ENCODE results near the gene LIMCH1. TPM values are rescaled to one million over a fixed set of nuclear protein-coding genes. Genes with fewer than 3 reads are reported as not detected.
"Not testable (repeated sequence)": the region's sequence is repeated elsewhere in the genome, so short reads cannot be mapped to it uniquely, and the experiment has no call there.

Gene LIMCH1, protein sequence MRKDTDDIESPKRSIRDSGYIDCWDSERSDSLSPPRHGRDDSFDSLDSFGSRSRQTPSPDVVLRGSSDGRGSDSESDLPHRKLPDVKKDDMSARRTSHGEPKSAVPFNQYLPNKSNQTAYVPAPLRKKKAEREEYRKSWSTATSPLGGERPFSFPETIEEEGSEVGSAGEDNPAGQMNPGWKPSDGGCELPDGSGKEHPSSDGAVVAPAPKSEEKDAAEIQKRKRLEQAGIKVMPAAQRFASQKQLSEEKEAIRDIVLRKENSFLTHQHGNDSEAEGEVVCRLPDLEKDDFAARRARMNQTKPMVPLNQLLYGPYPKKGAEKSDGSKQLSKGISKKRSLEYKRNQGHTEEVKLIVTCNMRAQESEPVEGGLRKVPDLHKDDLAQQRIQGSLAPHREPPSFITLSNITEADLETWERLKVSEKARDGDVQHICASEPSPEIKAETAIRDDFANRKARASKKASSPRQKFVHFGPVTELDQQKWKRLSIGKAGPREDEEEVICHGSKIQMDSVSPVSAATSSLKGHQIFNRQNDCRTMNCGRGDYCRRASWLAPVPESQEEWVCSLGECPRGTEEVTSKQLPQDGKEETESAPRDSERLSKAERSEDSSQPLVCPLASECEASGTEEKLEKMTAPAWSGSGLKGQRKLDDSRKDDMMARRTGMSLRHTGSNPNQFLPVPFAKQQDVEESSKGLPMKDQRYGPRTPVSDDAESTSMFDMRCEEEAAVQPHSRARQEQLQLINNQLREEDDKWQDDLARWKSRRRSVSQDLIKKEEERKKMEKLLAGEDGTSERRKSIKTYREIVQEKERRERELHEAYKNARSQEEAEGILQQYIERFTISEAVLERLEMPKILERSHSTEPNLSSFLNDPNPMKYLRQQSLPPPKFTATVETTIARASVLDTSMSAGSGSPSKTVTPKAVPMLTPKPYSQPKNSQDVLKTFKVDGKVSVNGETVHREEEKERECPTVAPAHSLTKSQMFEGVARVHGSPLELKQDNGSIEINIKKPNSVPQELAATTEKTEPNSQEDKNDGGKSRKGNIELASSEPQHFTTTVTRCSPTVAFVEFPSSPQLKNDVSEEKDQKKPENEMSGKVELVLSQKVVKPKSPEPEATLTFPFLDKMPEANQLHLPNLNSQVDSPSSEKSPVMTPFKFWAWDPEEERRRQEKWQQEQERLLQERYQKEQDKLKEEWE (N-terminal part only)
- total RNA-seq, result not detected

DNA sequence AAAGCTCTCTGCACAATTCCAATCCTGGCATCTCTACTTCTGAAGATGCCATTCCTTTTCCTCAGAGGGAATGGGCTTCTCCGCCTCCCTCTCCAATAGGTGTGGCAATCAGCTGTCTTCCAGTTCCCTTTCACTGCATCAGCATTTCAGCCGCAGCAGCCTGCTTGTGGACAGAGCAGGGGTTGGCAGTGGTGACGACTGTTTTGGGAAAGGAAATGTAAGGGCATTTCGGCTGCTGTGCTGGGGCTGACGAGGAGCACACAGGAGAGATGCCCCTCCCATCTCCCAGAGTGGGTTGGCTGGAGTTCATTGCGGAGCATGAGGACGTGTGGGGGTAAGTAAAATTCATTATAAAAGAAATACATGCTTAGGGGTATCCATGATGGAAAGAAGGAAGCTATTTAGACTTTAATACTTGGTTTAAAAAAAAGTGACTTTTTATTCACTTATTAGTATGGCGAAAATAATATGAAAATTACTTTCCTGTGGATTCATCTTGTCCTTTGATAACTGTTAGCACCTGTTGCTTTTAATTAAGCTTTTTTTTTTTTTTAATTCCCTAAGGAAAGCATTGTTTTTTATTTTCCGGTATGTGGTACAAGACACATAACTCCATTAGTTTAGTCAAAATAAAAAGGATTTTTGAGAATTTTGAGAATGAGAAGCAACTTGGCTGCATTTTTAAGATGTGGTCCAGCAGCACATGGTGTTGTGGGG, at the start of gene LIMCH1:
TSS of gene LIMCH1 (plus strand) at position 141 of the 717 bp plus-strand sequence. CDS start 67,839 bp downstream, outside the sequence.
- DNase-seq, result no peak
- Mint-ChIP-seq H3K27me3 (ENCODE audit: low read depth) (no peaks in the 10 kb centered on the region), H3K36me3 (ENCODE audit: low read depth) (no peaks in the 10 kb centered on the region), H3K4me1 (ENCODE audit: low read depth) (no peaks in the 10 kb centered on the region), H3K27ac (no peak within 1 kb of the TSS), H3K9me3 (ENCODE audit: insufficient read depth) (no peaks in the 10 kb centered on the region), H3K4me3 (no peak within 1 kb of the TSS)
- ATAC-seq, result no peak
- POLR2A ChIA-PET, result no interaction called here
- CTCF ChIA-PET, result no interaction called here

DNA sequence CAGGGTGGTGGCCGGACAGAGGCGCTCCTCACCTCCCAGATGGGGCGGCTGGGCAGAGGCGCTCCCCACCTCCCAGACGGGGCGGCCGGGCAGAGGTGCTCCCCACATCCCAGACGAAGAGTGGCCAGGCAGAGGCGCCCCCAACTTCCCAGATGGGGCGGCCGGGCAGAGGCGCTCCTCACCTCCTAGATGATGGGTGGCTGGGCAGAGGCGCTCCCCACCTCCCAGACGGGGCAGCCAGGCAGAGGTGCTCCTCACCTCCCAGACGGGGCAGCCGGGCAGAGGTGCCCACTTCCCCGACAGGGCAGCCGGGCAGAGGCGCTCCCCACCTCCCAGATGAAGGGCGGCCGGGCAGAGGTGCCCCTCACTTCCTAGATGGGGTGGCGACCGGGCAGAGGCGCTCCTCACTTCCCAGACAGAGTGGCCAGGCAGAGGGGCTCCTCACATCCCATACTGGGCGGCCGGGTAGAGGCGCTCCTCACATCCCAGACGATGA, 46.8 kb upstream of the LIMCH1 start:
- POLR2A ChIA-PET; H3K4me3 Mint-ChIP-seq; ATAC-seq; H3K4me1 Mint-ChIP-seq (ENCODE audit: low read depth); H3K27me3 Mint-ChIP-seq (ENCODE audit: low read depth); CTCF ChIA-PET; H3K27ac Mint-ChIP-seq; DNase-seq; H3K36me3 Mint-ChIP-seq (ENCODE audit: low read depth); H3K9me3 Mint-ChIP-seq (ENCODE audit: insufficient read depth): not testable (repeated sequence)

DNA sequence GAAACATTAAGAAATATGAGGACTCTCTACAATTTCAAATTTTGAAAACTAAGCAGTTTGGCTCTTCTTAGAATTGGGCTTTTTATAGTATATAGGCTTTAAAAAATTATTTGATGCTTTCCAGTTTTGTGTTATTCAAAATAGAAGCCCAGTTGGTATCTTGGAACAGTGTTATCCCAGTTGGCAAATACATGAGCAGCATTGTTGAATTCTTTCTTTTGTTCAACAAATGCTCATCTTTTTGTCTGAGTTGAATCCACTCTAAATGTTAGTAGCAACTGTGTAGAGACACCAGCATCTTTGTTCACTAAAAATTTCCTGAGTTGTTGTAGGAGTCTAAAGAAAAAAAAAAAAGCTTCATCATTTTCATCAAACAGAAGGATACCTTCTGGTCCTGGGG, 41.0 kb upstream of the LIMCH1 start:
- Mint-ChIP-seq H3K27me3 (ENCODE audit: low read depth) (no peaks in the 10 kb centered on the region), H3K27ac (no peak overlapping the region), H3K9me3 (ENCODE audit: insufficient read depth) (peaks cover 3% of the 10 kb centered on the region), H3K4me3 (no peak overlapping the region), H3K4me1 (ENCODE audit: low read depth) (no peaks in the 10 kb centered on the region), H3K36me3 (ENCODE audit: low read depth) (no peaks in the 10 kb centered on the region)
- POLR2A ChIA-PET, result no interaction called here
- DNase-seq, result no peak
- no peak for ATAC-seq
- CTCF ChIA-PET, result no interaction called here

DNA sequence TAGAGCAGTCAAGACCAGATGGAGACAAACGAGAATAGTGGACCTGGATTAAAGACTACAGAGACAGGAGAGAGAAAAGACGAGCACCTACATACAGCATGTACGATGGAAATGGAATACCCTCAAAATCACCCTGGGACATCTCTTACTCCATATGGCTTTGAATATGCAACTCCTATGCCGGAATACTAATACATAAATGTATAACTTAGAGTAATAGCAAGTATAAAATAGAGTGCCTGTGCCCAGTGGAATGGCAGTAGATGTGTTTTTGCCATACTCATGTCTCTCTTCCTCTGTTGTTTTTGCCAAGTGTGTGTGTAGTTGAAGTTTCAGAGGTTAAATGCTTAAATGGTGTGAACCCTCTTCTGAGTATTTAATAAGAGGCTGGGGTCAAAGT, 39.8 kb upstream of the LIMCH1 start:
- Mint-ChIP-seq H3K27ac (no peak overlapping the region), H3K27me3 (ENCODE audit: low read depth) (no peaks in the 10 kb centered on the region), H3K4me1 (ENCODE audit: low read depth) (no peaks in the 10 kb centered on the region), H3K9me3 (ENCODE audit: insufficient read depth) (peaks cover 3% of the 10 kb centered on the region), H3K4me3 (no peak overlapping the region), H3K36me3 (ENCODE audit: low read depth) (no peaks in the 10 kb centered on the region)
- ATAC-seq, result no peak
- DNase-seq, result no peak
- CTCF ChIA-PET, result interaction anchor here (0.7 kb wide), 1 partner anchor 34 kb away, joined by 3 read pairs; no protein-coding TSS in a partner anchor
- POLR2A ChIA-PET, result no interaction called here

DNA sequence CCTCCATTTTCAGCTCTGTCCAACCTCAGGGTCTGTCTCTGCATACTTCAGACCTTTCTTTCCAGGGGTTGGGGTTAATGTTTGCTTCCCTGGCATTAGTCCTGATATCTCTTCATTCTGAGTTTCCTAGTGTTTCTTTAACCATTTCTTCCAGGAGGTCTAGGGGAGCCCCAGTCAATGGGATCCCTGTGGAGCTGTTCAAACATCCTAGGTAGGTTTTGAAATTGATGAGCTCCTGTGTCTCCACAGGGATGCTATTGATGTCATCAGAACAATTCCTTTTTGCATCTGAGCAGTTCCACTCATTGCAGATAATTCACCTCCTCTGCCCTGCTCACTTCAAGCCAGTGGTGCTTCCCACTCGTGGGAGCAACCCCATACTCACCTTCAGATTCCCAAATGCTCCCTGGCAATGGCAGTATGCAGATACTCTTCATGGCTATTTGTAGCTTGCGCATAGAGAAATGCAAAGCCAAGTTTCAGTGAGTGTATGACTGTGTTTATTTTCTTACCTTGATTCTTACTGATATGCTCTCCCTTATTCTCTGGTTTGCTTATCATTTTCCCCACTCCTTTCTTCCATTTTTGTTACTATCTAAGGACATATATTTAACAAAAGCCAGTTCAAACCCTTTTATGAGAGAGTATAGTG, 33.7 kb upstream of the LIMCH1 start:
- ATAC-seq (no peak), DNase-seq (no peak)
- Mint-ChIP-seq H3K9me3 (ENCODE audit: insufficient read depth) (peaks cover 6% of the 10 kb centered on the region), H3K27me3 (ENCODE audit: low read depth) (no peaks in the 10 kb centered on the region), H3K27ac (no peak overlapping the region), H3K4me3 (no peak overlapping the region), H3K4me1 (ENCODE audit: low read depth) (no peaks in the 10 kb centered on the region), H3K36me3 (ENCODE audit: low read depth) (no peaks in the 10 kb centered on the region)
- POLR2A ChIA-PET, result no interaction called here
- CTCF ChIA-PET, result interaction anchor here (0.5 kb wide), 1 partner anchor 246 kb away, joined by 3 read pairs; no protein-coding TSS in a partner anchor

DNA sequence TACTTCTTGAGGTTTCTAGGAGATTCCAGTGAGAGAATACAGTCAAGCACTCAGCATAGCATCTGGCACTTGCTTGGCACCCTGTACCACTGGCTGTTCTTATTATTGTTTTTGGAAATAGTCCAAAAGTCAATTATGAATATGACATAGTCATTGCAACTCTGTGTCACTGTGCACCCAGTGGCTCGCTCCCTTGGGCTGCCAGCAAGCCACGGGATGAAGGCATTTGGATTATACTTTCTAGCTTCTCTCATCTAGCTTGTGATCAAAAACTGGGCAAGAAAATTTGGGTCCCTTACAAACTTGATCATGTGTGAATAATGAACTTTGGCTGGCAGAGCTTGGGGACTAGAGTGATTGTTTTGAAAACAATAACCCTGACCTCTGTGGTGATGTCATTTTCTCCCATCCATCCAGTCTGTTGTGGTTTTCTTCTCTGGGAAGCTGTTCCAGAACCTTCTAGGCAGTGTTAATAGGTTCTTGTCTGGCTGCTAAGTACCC, 32.7 kb upstream of the LIMCH1 start:
- DNase-seq (no peak), ATAC-seq (no peak)
- ChIA-PET CTCF (no interaction called here), POLR2A (no interaction called here)
- Mint-ChIP-seq H3K27ac (no peak overlapping the region), H3K4me3 (no peak overlapping the region), H3K4me1 (ENCODE audit: low read depth) (no peaks in the 10 kb centered on the region), H3K36me3 (ENCODE audit: low read depth) (no peaks in the 10 kb centered on the region), H3K27me3 (ENCODE audit: low read depth) (no peaks in the 10 kb centered on the region), H3K9me3 (ENCODE audit: insufficient read depth) (peaks cover 6% of the 10 kb centered on the region)

DNA sequence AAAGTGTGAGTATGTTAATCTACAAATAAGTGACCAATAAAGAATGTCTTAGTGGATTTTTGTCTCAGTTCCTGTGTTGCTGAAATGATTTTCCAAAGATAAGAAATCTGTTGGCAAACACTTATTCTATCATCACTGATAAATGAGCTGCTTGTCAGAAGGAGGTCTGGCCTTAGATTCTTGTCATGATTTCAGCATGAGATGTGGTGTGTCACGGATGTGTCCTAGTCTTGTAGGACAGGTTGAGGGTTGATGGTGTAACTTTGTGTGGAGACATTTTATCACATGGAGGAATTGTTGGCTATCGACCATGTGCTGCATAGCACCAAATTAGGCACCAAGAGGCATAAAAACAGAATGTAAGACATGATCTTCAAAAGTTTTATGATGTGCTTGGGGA, 31.8 kb upstream of the LIMCH1 start:
- ChIA-PET POLR2A (no interaction called here), CTCF (no interaction called here)
- no peak overlapping the region for H3K27ac Mint-ChIP-seq
- ATAC-seq, result no peak
- no peaks in the 10 kb centered on the region for H3K4me1 Mint-ChIP-seq (ENCODE audit: low read depth)
- no peaks in the 10 kb centered on the region for H3K27me3 Mint-ChIP-seq (ENCODE audit: low read depth)
- H3K9me3 Mint-ChIP-seq (ENCODE audit: insufficient read depth), result peaks cover 6% of the 10 kb centered on the region
- H3K4me3 Mint-ChIP-seq, result no peak overlapping the region
- DNase-seq, result no peak
- no peaks in the 10 kb centered on the region for H3K36me3 Mint-ChIP-seq (ENCODE audit: low read depth)

DNA sequence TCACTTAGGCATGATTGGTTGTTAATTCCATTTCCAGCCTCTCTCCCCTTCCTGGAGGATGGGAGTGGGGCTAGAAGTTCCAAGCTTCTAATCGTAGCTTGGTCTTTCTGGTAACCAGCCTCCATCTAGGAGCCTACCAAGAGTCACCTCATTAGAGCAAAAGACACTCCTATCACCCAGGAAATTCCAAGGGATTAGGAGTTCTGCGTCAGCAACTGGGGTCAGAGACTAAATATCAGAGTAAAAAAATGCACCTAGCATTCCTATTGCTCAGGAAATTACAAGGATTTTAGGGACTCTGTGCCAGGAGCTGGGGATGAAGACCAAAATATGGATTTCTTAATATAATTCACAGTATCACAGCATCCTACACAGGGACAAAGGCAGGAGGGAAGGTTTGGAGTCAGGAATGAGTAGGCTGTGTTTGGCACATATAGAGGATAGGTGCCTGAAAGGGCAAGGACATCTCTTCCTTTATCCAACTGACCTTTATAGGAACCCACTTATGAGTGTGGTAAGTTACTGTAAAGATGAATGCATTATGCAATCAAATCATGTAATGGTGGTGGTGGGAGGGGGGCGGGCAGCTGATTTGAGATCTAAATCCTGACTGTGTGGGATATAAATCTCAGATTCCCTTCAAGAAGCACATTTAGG, 30.5 kb upstream of the LIMCH1 start:
- H3K4me1 Mint-ChIP-seq (ENCODE audit: low read depth), result no peaks in the 10 kb centered on the region
- no peaks in the 10 kb centered on the region for H3K27me3 Mint-ChIP-seq (ENCODE audit: low read depth)
- peaks cover 4% of the 10 kb centered on the region for H3K9me3 Mint-ChIP-seq (ENCODE audit: insufficient read depth)
- CTCF ChIA-PET, result no interaction called here
- no peak overlapping the region for H3K4me3 Mint-ChIP-seq
- DNase-seq, result no peak
- ATAC-seq, result no peak
- H3K36me3 Mint-ChIP-seq (ENCODE audit: low read depth), result no peaks in the 10 kb centered on the region
- no peak overlapping the region for H3K27ac Mint-ChIP-seq
- POLR2A ChIA-PET, result no interaction called here

DNA sequence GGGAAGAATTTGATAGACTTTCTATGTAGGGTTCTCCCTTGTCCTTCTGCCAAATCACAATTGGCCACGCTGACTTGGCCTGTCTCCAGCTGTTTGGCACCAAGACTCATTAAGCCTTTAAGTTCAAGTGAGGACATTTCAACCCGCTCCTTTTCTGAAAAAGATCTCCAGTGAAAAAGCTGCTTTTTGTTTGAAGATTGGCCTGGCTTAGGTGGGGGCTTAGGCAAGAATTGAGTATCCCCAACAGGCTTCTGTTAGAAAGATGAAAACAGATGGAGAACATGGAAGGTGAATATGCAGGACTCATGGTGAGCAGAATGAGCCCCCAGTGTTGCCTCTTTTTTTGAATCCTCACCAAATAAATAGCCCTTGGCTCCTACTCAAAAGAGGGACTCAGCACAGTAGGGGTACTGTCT, 28.5 kb upstream of the LIMCH1 start:
- Mint-ChIP-seq H3K4me3 (no peak overlapping the region), H3K9me3 (ENCODE audit: insufficient read depth) (no peaks in the 10 kb centered on the region), H3K27me3 (ENCODE audit: low read depth) (no peaks in the 10 kb centered on the region), H3K27ac (no peak overlapping the region), H3K36me3 (ENCODE audit: low read depth) (no peaks in the 10 kb centered on the region), H3K4me1 (ENCODE audit: low read depth) (no peaks in the 10 kb centered on the region)
- DNase-seq (no peak), ATAC-seq (no peak)
- POLR2A ChIA-PET, result no interaction called here
- CTCF ChIA-PET, result no interaction called here

DNA sequence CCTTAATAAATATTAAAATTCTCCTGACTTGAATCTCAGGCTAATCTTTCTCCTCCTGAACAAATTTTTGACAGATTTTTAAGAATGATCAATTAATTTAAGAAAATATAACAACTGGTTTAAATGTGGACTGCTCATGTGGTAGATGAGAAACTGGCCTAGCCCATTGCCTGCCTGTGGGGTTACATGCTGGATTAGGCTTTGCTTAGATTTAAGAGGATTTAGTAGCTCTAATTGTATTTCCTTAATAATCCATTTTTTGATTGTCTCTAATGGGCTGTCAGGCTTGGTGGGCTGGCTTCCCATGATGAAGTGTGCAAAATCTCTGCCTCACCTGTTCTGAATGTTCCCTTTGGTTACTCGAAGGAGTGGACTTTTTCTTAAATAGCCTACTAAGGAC, 27.8 kb upstream of the LIMCH1 start:
- no peak for DNase-seq
- POLR2A ChIA-PET, result no interaction called here
- no peak for ATAC-seq
- Mint-ChIP-seq H3K4me3 (no peak overlapping the region), H3K4me1 (ENCODE audit: low read depth) (no peaks in the 10 kb centered on the region), H3K36me3 (ENCODE audit: low read depth) (no peaks in the 10 kb centered on the region), H3K27me3 (ENCODE audit: low read depth) (no peaks in the 10 kb centered on the region), H3K27ac (no peak overlapping the region), H3K9me3 (ENCODE audit: insufficient read depth) (no peaks in the 10 kb centered on the region)
- CTCF ChIA-PET, result no interaction called here

DNA sequence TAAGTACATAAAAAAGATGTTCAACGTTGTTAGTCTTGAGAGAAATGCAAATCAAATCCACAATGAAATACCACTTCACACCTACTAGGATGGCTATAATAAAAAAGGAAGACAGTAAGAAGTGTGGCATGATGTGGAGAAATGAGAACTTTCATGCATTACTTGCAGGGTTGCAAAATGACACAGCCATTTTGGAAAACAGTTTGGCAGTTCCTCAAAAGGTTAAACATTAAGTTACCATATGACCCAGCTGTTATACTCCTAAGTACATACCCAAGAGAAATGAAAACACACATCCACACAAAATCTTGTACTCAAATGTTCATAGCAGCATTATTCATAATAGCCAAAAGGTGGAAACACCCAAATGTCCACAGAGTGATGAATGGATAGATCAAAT, 25.8 kb upstream of the LIMCH1 start:
- Mint-ChIP-seq H3K4me3 (no peak overlapping the region), H3K27ac (no peak overlapping the region), H3K9me3 (ENCODE audit: insufficient read depth) (no peaks in the 10 kb centered on the region), H3K27me3 (ENCODE audit: low read depth) (no peaks in the 10 kb centered on the region), H3K4me1 (ENCODE audit: low read depth) (no peaks in the 10 kb centered on the region), H3K36me3 (ENCODE audit: low read depth) (no peaks in the 10 kb centered on the region)
- CTCF ChIA-PET, result no interaction called here
- no peak for DNase-seq
- POLR2A ChIA-PET, result no interaction called here
- ATAC-seq, result no peak
